Measurements from ENCODE around the gene PCDHGA2.
"Not testable (repeated sequence)": the region's sequence is repeated elsewhere in the genome, so short reads cannot be mapped to it uniquely, and the experiment has no call there.

Gene PCDHGA2

DNA sequence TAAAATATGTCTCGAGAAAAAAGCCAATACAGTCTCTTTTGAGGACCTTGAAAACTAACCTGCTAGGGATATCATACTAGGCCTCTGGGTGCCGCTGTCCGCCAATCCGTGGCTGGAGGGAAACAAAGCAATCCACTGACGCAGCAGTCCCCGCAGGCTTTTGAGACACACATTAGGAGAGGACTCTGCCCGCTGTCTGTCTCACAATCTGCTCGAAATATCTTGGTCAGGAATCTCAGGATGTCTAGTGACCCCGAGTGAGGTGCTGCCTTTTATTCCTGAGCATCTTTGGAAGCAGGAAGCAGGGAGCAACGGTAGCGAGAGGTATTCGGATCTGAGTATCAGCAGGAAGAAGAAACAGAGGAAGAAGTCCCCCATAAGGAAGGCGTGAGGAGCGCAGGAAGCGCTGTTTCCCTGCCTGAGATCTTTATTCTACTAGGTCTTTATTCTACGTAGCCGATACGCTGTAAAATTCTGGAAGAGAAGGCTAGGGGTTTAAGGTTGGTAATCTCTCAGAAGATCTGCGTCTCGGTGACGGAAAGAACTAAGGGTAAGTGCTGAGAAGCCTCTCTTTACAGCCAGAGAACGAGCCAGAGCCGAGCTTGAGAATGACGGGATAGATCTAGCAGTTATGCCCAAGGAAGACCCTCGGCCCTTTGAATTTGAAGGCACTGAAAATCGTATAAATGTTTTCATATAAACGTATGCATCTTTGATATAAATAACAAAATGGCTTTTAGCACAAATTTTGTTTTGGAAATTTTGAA lies 12.3 kb upstream of the PCDHGA2 start:
- Histone ChIP-seq H3K27me3 (ENCODE audit: insufficient read depth, low read length) (peaks cover 31% of the 10 kb centered on the region), H3K4me1 (ENCODE audit: control insufficient read depth, insufficient read depth, low read length, unreplicated experiment) (peaks cover 5% of the 10 kb centered on the region), H3K4me3 (ENCODE audit: low read depth, low read length) (peak overlapping the region; percentile 69), H3K79me2 (ENCODE audit: control insufficient read depth, insufficient read depth, low read length, unreplicated experiment) (no peaks in the 10 kb centered on the region), H2AFZ (ENCODE audit: low read length, unreplicated experiment) (peak overlapping the region; percentile 60), H3K36me3 (ENCODE audit: insufficient read depth, low read length) (no peaks in the 10 kb centered on the region), H3K27ac (ENCODE audit: low read depth, low read length) (no peak overlapping the region)

DNA sequence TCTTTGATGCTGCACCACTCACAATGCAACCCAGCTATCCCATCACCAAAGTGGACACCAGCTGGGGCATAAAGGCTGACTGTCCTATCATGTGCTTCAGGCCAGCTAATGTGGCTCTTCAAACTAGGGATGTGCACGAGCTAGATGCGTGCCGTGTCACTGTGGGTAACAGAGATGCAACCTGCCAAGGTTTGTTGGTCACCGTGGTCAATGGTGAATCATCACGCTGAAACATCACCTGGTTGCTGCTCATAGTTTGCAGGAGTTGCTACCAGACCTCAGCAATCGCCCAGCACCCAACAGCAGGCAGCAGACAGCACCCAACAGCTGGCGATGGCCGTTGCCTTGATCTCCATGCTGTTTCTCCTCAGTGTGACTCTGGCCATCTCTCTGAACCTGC lies 10.3 kb upstream of the PCDHGA2 start:
- Histone ChIP-seq H3K27me3 (ENCODE audit: insufficient read depth, low read length) (peaks cover 50% of the 10 kb centered on the region), H3K79me2 (ENCODE audit: control insufficient read depth, insufficient read depth, low read length, unreplicated experiment) (no peaks in the 10 kb centered on the region), H3K4me3 (ENCODE audit: low read depth, low read length) (no peak overlapping the region), H3K27ac (ENCODE audit: low read depth, low read length) (no peak overlapping the region), H3K36me3 (ENCODE audit: insufficient read depth, low read length) (no peaks in the 10 kb centered on the region), H2AFZ (ENCODE audit: low read length, unreplicated experiment) (no peak overlapping the region), H3K4me1 (ENCODE audit: control insufficient read depth, insufficient read depth, low read length, unreplicated experiment) (peaks cover 5% of the 10 kb centered on the region)

DNA sequence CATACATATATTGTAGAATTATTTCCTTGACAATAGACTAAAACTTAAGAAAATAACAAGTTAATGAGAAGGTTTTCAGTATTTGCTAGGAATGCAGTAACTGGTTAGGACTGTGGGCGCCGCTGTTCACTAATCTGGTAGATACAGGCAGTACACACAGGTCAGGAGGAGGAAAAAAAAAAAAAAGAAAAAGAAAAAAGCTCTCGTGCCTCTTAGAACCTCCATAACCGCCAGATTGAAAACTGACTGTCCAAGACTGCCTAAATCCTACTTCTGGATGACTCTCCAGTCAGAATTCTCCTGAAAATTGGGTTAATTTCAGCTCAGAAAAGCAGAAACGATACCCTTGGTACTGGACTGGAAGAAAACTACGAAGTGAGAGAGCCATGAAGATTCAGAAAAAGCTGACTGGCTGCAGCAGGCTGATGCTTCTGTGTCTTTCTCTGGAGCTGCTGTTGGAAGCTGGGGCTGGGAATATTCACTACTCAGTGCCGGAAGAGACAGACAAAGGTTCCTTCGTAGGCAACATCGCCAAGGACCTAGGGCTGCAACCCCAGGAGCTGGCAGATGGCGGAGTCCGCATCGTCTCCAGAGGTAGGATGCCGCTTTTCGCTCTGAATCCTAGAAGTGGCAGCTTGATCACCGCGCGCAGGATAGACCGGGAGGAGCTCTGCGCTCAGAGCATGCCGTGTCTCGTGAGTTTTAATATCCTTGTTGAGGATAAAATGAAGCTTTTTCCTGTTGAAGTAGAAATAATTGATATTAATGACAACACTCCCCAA lies 8.1 kb upstream of the PCDHGA2 start, which contains the start of gene PCDHGA1:
Gene PCDHGA1 (plus strand): TSS at position 216 of the 782 bp plus-strand sequence.
- Histone ChIP-seq H3K4me1 (ENCODE audit: control insufficient read depth, insufficient read depth, low read length, unreplicated experiment) (peaks cover 5% of the 10 kb centered on the region), H3K27me3 (ENCODE audit: insufficient read depth, low read length) (peaks cover 71% of the 10 kb centered on the region), H3K27ac (ENCODE audit: low read depth, low read length) (no peak within 1 kb of the TSS), H3K4me3 (ENCODE audit: low read depth, low read length) (peak within 1 kb of the TSS; percentile 77), H3K36me3 (ENCODE audit: insufficient read depth, low read length) (no peaks in the 10 kb centered on the region), H2AFZ (ENCODE audit: low read length, unreplicated experiment) (peak within 1 kb of the TSS; percentile 97), H3K79me2 (ENCODE audit: control insufficient read depth, insufficient read depth, low read length, unreplicated experiment) (no peaks in the 10 kb centered on the region)

DNA sequence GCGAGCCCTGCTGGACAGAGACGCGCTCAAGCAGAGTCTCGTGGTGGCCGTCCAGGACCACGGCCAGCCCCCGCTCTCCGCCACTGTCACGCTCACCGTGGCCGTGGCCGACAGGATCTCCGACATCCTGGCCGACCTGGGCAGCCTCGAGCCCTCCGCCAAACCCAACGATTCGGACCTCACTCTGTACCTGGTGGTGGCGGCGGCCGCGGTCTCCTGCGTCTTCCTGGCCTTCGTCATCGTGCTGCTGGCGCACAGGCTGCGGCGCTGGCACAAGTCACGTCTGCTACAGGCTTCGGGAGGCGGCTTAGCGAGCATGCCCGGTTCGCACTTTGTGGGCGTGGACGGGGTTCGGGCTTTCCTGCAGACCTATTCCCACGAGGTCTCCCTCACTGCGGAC lies 6.0 kb upstream of the PCDHGA2 start:
- not testable (repeated sequence) for H3K4me3 ChIP-seq (ENCODE audit: low read depth, low read length); H3K4me1 ChIP-seq (ENCODE audit: control insufficient read depth, insufficient read depth, low read length, unreplicated experiment); H3K27ac ChIP-seq (ENCODE audit: low read depth, low read length); H3K36me3 ChIP-seq (ENCODE audit: insufficient read depth, low read length); H3K79me2 ChIP-seq (ENCODE audit: control insufficient read depth, insufficient read depth, low read length, unreplicated experiment); H2AFZ ChIP-seq (ENCODE audit: low read length, unreplicated experiment)
- H3K27me3 ChIP-seq (ENCODE audit: insufficient read depth, low read length), result peaks cover 89% of the 10 kb centered on the region

DNA sequence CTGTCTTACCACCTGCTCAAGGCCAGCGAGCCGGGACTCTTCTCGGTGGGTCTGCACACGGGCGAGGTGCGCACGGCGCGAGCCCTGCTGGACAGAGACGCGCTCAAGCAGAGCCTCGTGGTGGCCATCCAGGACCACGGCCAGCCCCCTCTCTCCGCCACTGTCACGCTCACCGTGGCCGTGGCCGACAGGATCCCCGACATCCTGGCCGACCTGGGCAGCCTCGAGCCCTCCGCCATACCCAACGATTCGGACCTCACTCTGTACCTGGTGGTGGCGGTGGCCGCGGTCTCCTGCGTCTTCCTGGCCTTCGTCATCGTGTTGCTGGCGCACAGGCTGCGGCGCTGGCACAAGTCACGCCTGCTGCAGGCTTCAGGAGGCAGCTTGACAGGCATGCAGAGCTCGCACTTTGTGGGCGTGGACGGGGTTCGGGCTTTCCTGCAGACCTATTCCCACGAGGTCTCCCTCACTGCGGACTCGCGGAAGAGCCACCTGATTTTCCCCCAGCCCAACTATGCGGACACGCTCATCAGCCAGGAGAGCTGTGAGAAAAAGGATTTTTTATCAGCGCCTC lies 2.3 kb downstream of the PCDHGA2 start:
- H3K4me1 ChIP-seq (ENCODE audit: control insufficient read depth, insufficient read depth, low read length, unreplicated experiment); H2AFZ ChIP-seq (ENCODE audit: low read length, unreplicated experiment); H3K4me3 ChIP-seq (ENCODE audit: low read depth, low read length); H3K27ac ChIP-seq (ENCODE audit: low read depth, low read length); H3K79me2 ChIP-seq (ENCODE audit: control insufficient read depth, insufficient read depth, low read length, unreplicated experiment); H3K36me3 ChIP-seq (ENCODE audit: insufficient read depth, low read length): not testable (repeated sequence)
- H3K27me3 ChIP-seq (ENCODE audit: insufficient read depth, low read length), result peaks cover 71% of the 10 kb centered on the region

DNA sequence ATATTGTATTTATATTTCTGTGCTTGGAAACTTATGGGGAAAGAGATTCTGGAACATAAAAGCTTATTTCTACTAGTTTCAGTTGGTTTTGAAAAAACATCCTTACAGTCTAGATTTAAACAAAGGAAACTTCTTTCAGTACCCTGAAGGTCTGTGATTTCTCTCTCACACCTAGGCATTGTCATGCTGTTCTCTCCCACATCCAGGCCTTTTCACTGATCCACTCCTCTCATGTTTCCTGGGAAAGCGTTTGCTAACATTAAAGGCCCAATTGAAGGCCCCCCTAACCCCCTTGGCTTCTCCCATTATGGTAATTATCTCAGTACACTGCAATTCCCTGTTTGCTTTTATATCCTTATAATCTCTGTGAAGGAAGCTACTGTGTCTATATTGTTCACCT lies 4.2 kb downstream of the PCDHGA2 start:
- Histone ChIP-seq H3K4me1 (ENCODE audit: control insufficient read depth, insufficient read depth, low read length, unreplicated experiment) (no peaks in the 10 kb centered on the region), H3K4me3 (ENCODE audit: low read depth, low read length) (no peak overlapping the region)

DNA sequence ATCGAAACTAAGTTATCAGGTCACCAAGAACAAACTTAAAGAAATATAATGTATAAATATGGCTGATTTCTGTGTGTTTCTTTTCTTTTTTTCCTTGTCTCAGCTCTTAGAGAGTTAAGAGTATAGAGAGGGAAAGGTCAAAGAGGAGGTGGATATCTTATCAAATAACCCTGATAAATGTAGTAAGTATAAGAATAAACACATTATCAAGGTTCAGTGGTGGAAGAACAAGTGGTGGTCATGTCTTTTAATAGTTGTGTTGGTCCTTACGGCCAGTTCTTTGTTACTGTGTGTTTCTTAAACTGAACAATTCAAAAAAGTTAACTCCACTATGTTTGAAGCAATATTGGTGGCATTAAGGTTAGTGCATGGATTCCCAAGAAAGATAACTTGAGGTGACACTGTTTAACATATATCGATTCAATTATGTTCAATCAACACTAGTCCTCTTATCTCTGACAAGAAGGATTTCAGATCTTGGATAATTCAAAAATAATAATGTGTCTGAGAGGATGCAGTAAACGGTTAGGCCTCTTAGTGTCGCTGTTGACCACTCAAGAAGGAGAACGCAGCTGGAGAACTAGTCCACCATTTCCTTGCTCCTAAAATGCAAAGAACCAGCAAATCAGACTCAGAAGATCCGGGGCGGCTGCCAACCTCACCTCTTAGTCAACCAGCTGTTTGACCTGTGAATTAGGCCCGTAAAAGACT lies 4.8 kb downstream of the PCDHGA2 start, which contains the start of gene PCDHGA3:
Gene PCDHGA3 (plus strand): TSS at position 588 of the 711 bp plus-strand sequence. CDS start 205 bp downstream, outside the sequence.
- H3K4me3 ChIP-seq (ENCODE audit: low read depth, low read length), result peak within 1 kb of the TSS; percentile 41; the same call in 1 of the 2 replicates
- peaks cover 64% of the 10 kb centered on the region for H3K27me3 ChIP-seq (ENCODE audit: insufficient read depth, low read length)
- H3K79me2 ChIP-seq (ENCODE audit: control insufficient read depth, insufficient read depth, low read length, unreplicated experiment), result no peaks in the 10 kb centered on the region
- no peaks in the 10 kb centered on the region for H3K4me1 ChIP-seq (ENCODE audit: control insufficient read depth, insufficient read depth, low read length, unreplicated experiment)
- no peaks in the 10 kb centered on the region for H3K36me3 ChIP-seq (ENCODE audit: insufficient read depth, low read length)
- H2AFZ ChIP-seq (ENCODE audit: low read length, unreplicated experiment), result no peak within 1 kb of the TSS
- no peak within 1 kb of the TSS for H3K27ac ChIP-seq (ENCODE audit: low read depth, low read length)

More for the DNA sequence above, 4.2 kb downstream of the PCDHGA2 start:
- Histone ChIP-seq H3K27me3 (ENCODE audit: insufficient read depth, low read length) (peaks cover 64% of the 10 kb centered on the region), H3K79me2 (ENCODE audit: control insufficient read depth, insufficient read depth, low read length, unreplicated experiment) (no peaks in the 10 kb centered on the region), H3K36me3 (ENCODE audit: insufficient read depth, low read length) (no peaks in the 10 kb centered on the region), H2AFZ (ENCODE audit: low read length, unreplicated experiment) (no peak overlapping the region), H3K27ac (ENCODE audit: low read depth, low read length) (no peak overlapping the region)

DNA sequence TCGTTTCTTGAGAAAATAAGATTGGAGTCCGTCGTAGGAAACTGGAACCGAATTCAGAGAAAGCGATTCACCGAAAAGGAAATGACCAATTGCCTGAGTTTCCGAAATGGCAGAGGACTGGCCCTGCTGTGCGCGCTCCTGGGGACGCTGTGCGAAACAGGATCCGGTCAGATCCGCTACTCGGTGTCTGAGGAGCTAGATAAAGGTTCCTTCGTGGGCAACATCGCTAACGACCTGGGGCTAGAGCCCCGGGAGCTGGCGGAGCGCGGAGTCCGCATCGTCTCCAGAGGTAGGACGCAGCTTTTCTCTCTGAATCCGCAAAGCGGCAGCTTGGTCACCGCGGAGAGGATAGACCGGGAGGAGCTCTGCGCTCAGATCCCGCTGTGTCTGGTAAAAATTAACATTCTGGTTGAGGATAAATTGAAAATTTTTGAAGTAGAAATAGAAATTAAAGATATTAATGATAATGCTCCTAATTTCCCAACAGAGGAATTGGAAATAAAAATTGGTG lies 5.4 kb downstream of the PCDHGA2 start:
- no peak overlapping the region for H2AFZ ChIP-seq (ENCODE audit: low read length, unreplicated experiment)
- no peaks in the 10 kb centered on the region for H3K36me3 ChIP-seq (ENCODE audit: insufficient read depth, low read length)
- H3K27me3 ChIP-seq (ENCODE audit: insufficient read depth, low read length), result peaks cover 66% of the 10 kb centered on the region
- no peaks in the 10 kb centered on the region for H3K79me2 ChIP-seq (ENCODE audit: control insufficient read depth, insufficient read depth, low read length, unreplicated experiment)
- peak overlapping the region; percentile 41; the same call in 1 of the 2 replicates for H3K4me3 ChIP-seq (ENCODE audit: low read depth, low read length)
- H3K27ac ChIP-seq (ENCODE audit: low read depth, low read length), result no peak overlapping the region
- no peaks in the 10 kb centered on the region for H3K4me1 ChIP-seq (ENCODE audit: control insufficient read depth, insufficient read depth, low read length, unreplicated experiment)

DNA sequence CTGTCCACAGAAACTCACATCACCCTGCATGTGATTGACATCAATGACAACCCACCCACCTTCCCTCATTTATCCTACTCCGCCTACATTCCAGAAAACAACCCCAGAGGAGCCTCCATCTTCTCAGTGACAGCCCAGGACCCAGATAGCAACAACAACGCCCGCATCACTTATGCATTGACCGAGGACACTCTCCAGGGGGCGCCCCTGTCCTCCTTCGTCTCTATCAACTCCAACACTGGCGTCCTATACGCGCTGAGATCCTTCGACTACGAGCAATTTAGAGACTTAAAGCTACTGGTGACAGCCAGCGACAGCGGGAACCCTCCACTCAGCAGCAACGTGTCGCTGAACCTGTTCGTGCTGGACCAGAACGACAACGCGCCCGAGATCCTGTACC lies 6.8 kb downstream of the PCDHGA2 start:
- Histone ChIP-seq H3K79me2 (ENCODE audit: control insufficient read depth, insufficient read depth, low read length, unreplicated experiment) (no peaks in the 10 kb centered on the region), H3K4me3 (ENCODE audit: low read depth, low read length) (no peak overlapping the region), H3K27me3 (ENCODE audit: insufficient read depth, low read length) (peaks cover 60% of the 10 kb centered on the region), H3K27ac (ENCODE audit: low read depth, low read length) (no peak overlapping the region), H2AFZ (ENCODE audit: low read length, unreplicated experiment) (no peak overlapping the region), H3K36me3 (ENCODE audit: insufficient read depth, low read length) (no peaks in the 10 kb centered on the region), H3K4me1 (ENCODE audit: control insufficient read depth, insufficient read depth, low read length, unreplicated experiment) (no peaks in the 10 kb centered on the region)

DNA sequence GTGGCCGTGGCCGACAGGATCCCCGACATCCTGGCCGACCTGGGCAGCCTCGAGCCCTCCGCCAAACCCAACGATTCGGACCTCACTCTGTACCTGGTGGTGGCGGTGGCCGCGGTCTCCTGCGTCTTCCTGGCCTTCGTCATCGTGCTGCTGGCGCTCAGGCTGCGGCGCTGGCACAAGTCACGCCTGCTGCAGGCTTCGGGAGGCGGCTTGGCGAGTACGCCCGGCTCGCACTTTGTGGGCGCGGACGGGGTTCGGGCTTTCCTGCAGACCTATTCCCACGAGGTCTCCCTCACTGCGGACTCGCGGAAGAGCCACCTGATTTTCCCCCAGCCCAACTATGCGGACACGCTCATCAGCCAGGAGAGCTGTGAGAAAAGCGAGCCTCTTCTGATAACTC lies 7.5 kb downstream of the PCDHGA2 start:
- H2AFZ ChIP-seq (ENCODE audit: low read length, unreplicated experiment); H3K79me2 ChIP-seq (ENCODE audit: control insufficient read depth, insufficient read depth, low read length, unreplicated experiment); H3K4me1 ChIP-seq (ENCODE audit: control insufficient read depth, insufficient read depth, low read length, unreplicated experiment); H3K27ac ChIP-seq (ENCODE audit: low read depth, low read length); H3K4me3 ChIP-seq (ENCODE audit: low read depth, low read length); H3K36me3 ChIP-seq (ENCODE audit: insufficient read depth, low read length): not testable (repeated sequence)
- H3K27me3 ChIP-seq (ENCODE audit: insufficient read depth, low read length), result peaks cover 63% of the 10 kb centered on the region

All from ACC112 (cell line).